ENCODE measurements around the gene GRHL1.

GRHL1 gene

GRCh38 chr2:9974343-9974742, 22.9 kb downstream of the GRHL1 start:
- DNase-seq, result no peak

DNA sequence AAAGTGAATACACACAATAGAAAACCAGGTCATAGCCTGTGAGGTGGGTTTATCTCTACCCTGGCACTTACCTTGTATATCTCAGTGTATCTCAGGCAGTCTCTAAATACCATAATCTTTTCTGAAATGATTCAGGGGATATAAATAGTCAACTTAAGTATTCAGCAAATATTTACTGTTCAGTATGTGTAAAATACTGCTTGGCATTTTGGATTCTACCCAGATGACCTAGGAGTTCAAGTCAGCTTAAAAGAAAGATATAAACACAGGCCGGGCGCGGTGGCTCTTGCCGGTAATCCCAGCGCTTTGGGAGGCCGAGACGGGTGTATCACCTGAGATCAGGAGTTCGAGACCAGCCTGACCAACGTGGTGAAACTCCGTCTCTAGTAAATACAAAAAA, 23.8 kb downstream of the GRHL1 start:
- no peak for DNase-seq

DNA sequence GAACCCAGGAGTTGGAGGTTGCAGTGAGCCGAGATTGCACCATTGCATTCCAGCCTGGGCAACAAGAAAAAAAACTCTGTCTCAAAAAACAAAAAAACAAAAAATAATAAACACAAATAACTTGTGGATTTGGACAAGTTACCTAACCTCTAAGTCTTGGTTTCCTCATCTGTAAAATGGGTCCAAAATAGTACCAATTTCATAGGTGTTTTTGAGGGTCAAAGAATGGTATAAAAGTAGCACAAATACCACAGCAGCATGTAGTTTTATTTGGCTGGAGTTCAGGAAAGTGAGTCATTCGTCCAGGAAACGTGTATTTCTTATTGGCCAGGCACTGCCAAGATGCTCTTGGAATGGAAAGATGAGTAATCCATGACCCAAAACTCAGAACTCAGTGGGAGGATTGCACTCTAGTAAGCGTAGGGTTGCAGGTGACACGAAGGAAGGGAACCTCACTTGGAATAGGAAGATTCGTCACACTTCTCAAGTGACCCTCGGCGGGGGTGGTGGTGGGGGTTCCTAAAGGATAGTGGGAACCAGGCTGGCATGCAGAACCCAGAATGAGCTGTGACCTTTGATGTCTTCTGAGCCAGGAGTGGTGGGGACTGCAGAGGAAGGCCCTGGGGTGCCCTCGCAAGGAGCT, 24.4 kb downstream of the GRHL1 start:
- no peak for DNase-seq

DNA sequence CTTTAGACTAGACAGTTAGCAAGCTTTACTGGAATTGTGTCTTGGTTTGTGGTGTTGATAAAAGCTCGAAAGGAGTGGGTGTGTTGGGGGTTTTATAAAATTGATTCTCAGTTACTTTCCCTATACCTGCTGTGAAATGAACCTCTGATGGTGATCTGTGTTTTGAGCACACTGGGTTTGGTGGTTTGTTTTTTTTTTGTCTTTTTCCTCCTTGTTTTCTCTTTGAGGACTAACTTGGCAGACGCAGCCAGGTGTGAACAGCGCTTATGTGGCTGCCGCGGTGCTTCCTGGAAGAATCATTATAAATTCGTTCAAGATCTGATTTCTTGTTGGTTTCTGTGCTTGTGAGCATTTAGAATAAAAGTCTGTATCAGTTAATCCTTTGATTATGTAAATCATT, 28.5 kb downstream of the GRHL1 start:
- no peak for DNase-seq

GRCh38 chr2:9980520-9980919, 29.0 kb downstream of the GRHL1 start:
- DNase-seq, result no peak

- DNase-seq, result no peak
Measured at GRCh38 chr2:9981655-9982054, 30.2 kb downstream of the GRHL1 start.

GRCh38 chr2:9982248-9982647, 30.8 kb downstream of the GRHL1 start:
- DNase-seq, result peak; percentile 62

GRCh38 chr2:9982891-9983290, 31.4 kb downstream of the GRHL1 start:
- DNase-seq, result no peak

- no peak for DNase-seq
Measured at GRCh38 chr2:9983401-9984216, 32.1 kb downstream of the GRHL1 start.

DNA sequence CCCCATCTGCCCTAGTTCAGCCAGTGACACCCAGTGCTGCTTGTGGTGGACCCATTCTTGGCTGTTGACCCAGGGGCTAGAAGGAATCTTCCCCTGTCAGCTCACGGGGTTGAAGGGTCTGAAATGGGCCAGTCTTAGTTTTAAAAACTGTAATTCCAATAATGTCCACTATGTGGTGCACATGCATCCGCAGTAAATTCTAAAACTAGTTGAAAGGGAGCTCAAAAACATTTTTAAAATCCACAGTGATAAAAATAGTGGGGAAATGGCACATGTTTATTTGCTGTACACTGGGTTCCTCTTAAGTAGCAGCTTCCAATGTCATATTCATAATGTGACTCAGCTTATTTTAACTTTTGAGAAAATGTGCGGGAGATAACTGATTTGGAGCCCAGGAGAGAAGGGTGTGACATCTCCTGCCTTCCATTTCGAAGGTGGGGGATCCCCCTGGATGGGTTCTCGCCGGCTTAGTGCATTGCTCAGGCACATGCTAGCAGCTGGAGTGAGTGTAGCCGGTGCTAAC, 32.8 kb downstream of the GRHL1 start:
- no peak for DNase-seq

- DNase-seq, result no peak
Measured at GRCh38 chr2:9984871-9985480, 33.5 kb downstream of the GRHL1 start.

- DNase-seq, result no peak
Measured at GRCh38 chr2:9985531-9986328, 34.2 kb downstream of the GRHL1 start.

DNA sequence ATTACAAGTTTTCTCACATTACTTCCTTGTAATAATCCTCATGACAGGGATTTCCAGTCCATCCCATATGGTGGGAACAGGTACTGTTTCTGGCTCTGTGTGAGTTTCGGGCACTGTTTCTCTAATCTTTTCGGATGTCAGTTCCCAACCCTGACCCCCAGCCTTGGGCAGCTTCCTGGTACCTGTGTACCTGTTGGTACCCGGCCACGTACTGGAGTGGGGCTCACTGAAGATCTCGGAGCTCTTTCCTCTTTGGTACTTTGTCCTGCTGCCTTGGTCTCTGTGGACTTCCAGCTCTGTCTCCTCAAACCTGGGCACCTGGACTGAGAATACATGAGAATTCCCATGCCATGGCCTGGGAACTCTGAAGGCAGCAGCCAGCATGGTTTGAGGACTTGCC, 36.8 kb downstream of the GRHL1 start:
- DNase-seq, result no peak

GRCh38 chr2:9990736-9991135, 39.2 kb downstream of the GRHL1 start:
- DNase-seq, result no peak

GRCh38 chr2:9991221-9991620, 39.7 kb downstream of the GRHL1 start:
- DNase-seq, result no peak

- DNase-seq, result no peak
Measured at GRCh38 chr2:9991829-9992273, 40.4 kb downstream of the GRHL1 start.

DNA sequence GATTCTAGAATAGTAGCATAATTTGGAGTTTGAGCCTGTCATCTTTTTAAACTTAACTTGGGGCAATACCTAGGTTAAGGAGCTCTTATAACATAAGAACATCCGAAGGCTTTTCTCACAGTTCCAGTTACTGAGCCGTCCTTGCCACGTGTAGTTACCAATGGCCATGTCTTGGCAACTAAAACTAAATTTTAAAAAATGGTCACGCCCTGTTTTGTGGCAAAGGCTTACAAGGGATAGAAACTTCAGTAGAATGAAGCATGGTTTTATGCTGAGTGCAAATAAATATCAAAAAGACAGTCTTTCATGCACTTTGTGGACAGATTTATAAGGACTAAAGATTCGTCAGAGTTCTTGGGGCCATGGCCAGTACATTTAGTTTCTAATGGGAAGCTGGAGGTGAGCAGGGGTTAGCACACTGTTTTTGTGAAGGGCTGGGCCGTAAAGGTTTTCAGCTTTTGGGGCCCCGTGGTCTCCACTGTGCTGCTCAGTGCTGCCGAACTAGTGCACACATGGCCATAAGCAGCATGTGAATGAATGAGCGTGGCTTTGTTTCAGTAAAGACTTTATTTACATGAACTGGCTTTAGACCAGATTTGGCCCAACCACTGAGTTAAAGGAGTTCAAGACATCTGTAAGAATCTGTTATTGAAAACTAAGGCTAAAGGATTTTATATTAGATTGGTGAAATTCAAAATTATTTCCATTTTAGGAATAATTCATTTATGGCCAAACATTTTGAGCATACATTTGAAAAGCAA, 41.1 kb downstream of the GRHL1 start:
- no peak for DNase-seq

GRCh38 chr2:9993488-9994165, 42.1 kb downstream of the GRHL1 start:
- no peak for DNase-seq

- no peak for DNase-seq
Measured at GRCh38 chr2:9994462-9994861, 43.0 kb downstream of the GRHL1 start.

DNA sequence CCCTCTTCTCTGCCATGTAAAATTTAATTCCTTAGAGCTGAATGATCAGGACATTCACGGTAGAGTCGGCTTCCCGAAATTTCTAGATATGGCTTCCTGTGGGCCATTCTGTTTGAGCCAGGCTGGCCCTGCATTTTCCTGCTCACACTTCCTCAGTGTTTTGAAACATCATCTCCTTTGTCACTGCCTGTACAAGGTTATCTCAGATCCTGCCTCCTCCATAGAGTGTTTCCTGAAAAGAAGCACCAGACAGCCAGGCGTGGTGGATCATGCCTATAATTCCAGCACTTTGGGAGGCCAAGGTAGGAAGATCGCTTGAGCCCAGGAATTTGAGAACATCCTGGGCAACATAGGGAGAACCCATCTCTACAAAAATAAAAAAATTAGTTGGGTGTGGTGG, 43.6 kb downstream of the GRHL1 start:
- no peak for DNase-seq

- no peak for DNase-seq
Measured at GRCh38 chr2:9996321-9996720, 44.8 kb downstream of the GRHL1 start.

- DNase-seq, result no peak
Measured at GRCh38 chr2:9997936-9998335, 46.4 kb downstream of the GRHL1 start.

All from femur (tissue), 1 donor.